HCT116 (cell line): ENCODE data around the gene SYDE2. TPM values are rescaled to one million over a fixed set of nuclear protein-coding genes. Genes with fewer than 3 reads are reported as not detected.
"Not testable (repeated sequence)": the region's sequence is repeated elsewhere in the genome, so short reads cannot be mapped to it uniquely, and the experiment has no call there.

Experiments used
- ATAC-seq: fragments of 200-7000 bp; cut with Tn5 transposase; 2 replicates; pipeline ENCODE4 v1.9.1; 2020; ENCODE audit warnings: mild to moderate bottlenecking, moderate library complexity
- BruUV-seq: library from RNA; stranded (reverse); fragments of 400-500 nt; replicated peaks from 2 replicates; lab custom pipeline; 2021; lab: Mats Ljungman, UMichigan
- CTCF ChIA-PET: fragments of 300-600 bp; sonication (Branson Sonifier 250); formaldehyde crosslinking; loops from one replicate; lab custom pipeline; 2021; ENCODE audit warnings: antibody characterized with exemption; lab: Charles Lee
- POLR2A ChIA-PET: fragments of 300-600, 350-600 bp; sonication (Branson Sonifier 250); formaldehyde crosslinking; loops from one replicate; lab custom pipeline; 2021; ENCODE audit warnings: antibody characterized with exemption; lab: Charles Lee
- RAD21 ChIA-PET, 2 experiments: fragments of 300-600 bp; sonication (Branson Sonifier 250); formaldehyde crosslinking; loops; one replicate each; lab custom pipeline; 2023; ENCODE audit warnings: low total read pairs in 2 of 2; ENCODE audit not compliant: uncharacterized antibody in 2 of 2, unreplicated experiment in 2 of 2, low non-redundant PET in 1 of 2; lab: Charles Lee
- DNase-seq: peaks from one replicate; pipeline ENCODE4 v3.0.0-alpha.2; 2010; ENCODE audit warnings: low read depth, low spot score
- H2AFZ ChIP-seq: fragments of 200-600 bp; shearing (Covaris generic), sonication (generic); 2 replicates; pipeline ENCODE4 v1.6.1; 2017; ENCODE audit warnings: low read depth, mixed run types, mixed read lengths, antibody characterized with exemption, low read length; ENCODE audit not compliant: poor library complexity, severe bottlenecking
- H3K27ac ChIP-seq: 2 replicates; pipeline ENCODE4 v1.5.1; 2012; ENCODE audit warnings: low read depth, low read length
- H3K27me3 ChIP-seq: fragments of 200-600 bp; sonication (generic); 2 replicates; pipeline ENCODE4 v1.6.1; 2016; ENCODE audit warnings: mixed run types, low read length, mixed read lengths; ENCODE audit not compliant: insufficient read depth
- H3K36me3 ChIP-seq, 2 experiments: fragments of 200-500 bp in 1 of 2; fragments of 200-600 bp in 1 of 2; sonication (Bioruptor generic) in 1 of 2; sonication (generic) in 1 of 2; 2 replicates each; pipeline versions ENCODE4 v1.5.1 to v1.6.1; 2014 to 2016; ENCODE audit warnings: low read length in 2 of 2, inconsistent platforms in 1 of 2, mixed read lengths in 1 of 2, mixed run types in 1 of 2; ENCODE audit not compliant: insufficient read depth in 2 of 2, control insufficient read depth in 1 of 2
- H3K4me1 ChIP-seq, 2 experiments: fragments of 200-600 bp in 1 of 2; sonication (generic) in 1 of 2; 2 replicates each; pipeline versions ENCODE4 v1.5.1 to v1.6.1; 2012 to 2017; ENCODE audit warnings: low read length in 2 of 2, inconsistent platforms in 1 of 2, mild to moderate bottlenecking in 1 of 2, mixed read lengths in 1 of 2, mixed run types in 1 of 2, moderate library complexity in 1 of 2; ENCODE audit not compliant: insufficient read depth in 2 of 2, control insufficient read depth in 1 of 2
- H3K4me2 ChIP-seq: fragments of 200-600 bp; sonication (generic); 2 replicates; pipeline ENCODE4 v1.6.1; 2017; ENCODE audit warnings: mixed run types, low read length, mixed read lengths
- H3K4me3 ChIP-seq, 2 experiments: fragments of 200-600 bp in 1 of 2; sonication (generic) in 1 of 2; replicated peaks in 1 of 2; 2 replicates each; pipeline ENCODE4 v1.5.1; 2011 to 2016; ENCODE audit warnings: low read length in 2 of 2, control low read depth in 1 of 2, low read depth in 1 of 2, mild to moderate bottlenecking in 1 of 2, mixed read lengths in 1 of 2, mixed run types in 1 of 2
- H3K79me2 ChIP-seq: fragments of 200-600 bp; sonication (generic); 2 replicates; pipeline ENCODE4 v1.6.1; 2017; ENCODE audit warnings: mild to moderate bottlenecking, mixed run types, low read length, moderate library complexity, mixed read lengths; ENCODE audit not compliant: insufficient read depth
- H3K9ac ChIP-seq: fragments of 200-600 bp; sonication (generic); 2 replicates; pipeline ENCODE4 v1.6.1; 2016; ENCODE audit warnings: low read length, mixed read lengths
- H3K9me2 ChIP-seq: fragments of 200-600 bp; sonication (generic), shearing (Covaris generic); 2 replicates; pipeline ENCODE4 v1.6.1; 2017; ENCODE audit warnings: mixed run types, mild to moderate bottlenecking, moderate library complexity; ENCODE audit not compliant: insufficient read depth
- H3K9me3 ChIP-seq, 2 experiments: fragments of 200-500 bp in 1 of 2; fragments of 200-600 bp in 1 of 2; sonication (Bioruptor generic) in 1 of 2; sonication (generic) in 1 of 2; 2 replicates each; pipeline ENCODE4 v1.6.1; 2014 to 2017; ENCODE audit warnings: low read length in 2 of 2, mixed read lengths in 2 of 2, inconsistent platforms in 1 of 2, low read depth in 1 of 2, mild to moderate bottlenecking in 1 of 2, mixed run types in 1 of 2, moderate library complexity in 1 of 2; ENCODE audit not compliant: control insufficient read depth in 1 of 2, insufficient read depth in 1 of 2
- H4K20me1 ChIP-seq: fragments of 200-600 bp; sonication (generic), shearing (Covaris generic); 2 replicates; pipeline ENCODE4 v1.6.1; 2017; ENCODE audit warnings: mixed run types, mild to moderate bottlenecking, moderate library complexity; ENCODE audit not compliant: insufficient read depth
- CEBPB ChIP-seq: IDR thresholded peaks from 2 replicates; pipeline ENCODE4 v1.6.1; 2012; ENCODE audit warnings: low read depth
- CTCF ChIP-seq, 3 experiments: fragments of 200-600 bp in 1 of 3; sonication (generic) in 1 of 3; IDR thresholded peaks in 2 of 3; conservative IDR thresholded peaks in 1 of 3; 2 replicates each; pipeline ENCODE4 v1.5.1; 2012 to 2017; ENCODE audit warnings: low read depth in 2 of 3, low read length in 2 of 3, antibody characterized with exemption in 1 of 3, borderline replicate concordance in 1 of 3, control low read depth in 1 of 3, mild to moderate bottlenecking in 1 of 3, mixed read lengths in 1 of 3, mixed run types in 1 of 3, moderate library complexity in 1 of 3; ENCODE audit not compliant: insufficient read depth in 1 of 3
- EGR1 ChIP-seq: IDR thresholded peaks from 2 replicates; pipeline ENCODE4 v1.6.1; 2012; ENCODE audit warnings: low read depth
- EZH2 ChIP-seq: fragments of 200-600 bp; sonication (generic); IDR thresholded peaks from 2 replicates; pipeline ENCODE4 v1.6.1; 2017; ENCODE audit warnings: antibody characterized with exemption, mixed run types
- POLR2AphosphoS5 ChIP-seq: IDR thresholded peaks from 2 replicates; pipeline ENCODE4 v1.6.1; 2011; ENCODE audit warnings: mild to moderate bottlenecking, low read depth, low read length, moderate library complexity
- intact Hi-C: fragments of 100-400 bp; cut with micrococcal nuclease; formaldehyde crosslinking; loops from 2 replicates; pipeline ENCODE4 v1.10.0; 2022
- total RNA-seq: library from RNA; stranded (reverse); gene quantifications from one replicate; pipeline ENCODE4 v1.2.1, GENCODE V29; 2021; ENCODE audit not compliant: unreplicated experiment

Gene SYDE2
- total RNA-seq, 1 experiment from 2014 or later: 5.3 TPM

- H3K4me3 ChIP-seq, intact Hi-C loops, DNase-seq, ATAC-seq, H3K9me3 ChIP-seq, H3K9ac ChIP-seq, BruUV-seq, H3K9me2 ChIP-seq, POLR2A ChIA-PET, H3K27me3 ChIP-seq, H3K4me1 ChIP-seq, CTCF ChIA-PET, H2AFZ ChIP-seq, H4K20me1 ChIP-seq, H3K79me2 ChIP-seq, H3K4me2 ChIP-seq, H3K27ac ChIP-seq, H3K36me3 ChIP-seq, RAD21 ChIA-PET: not testable (repeated sequence)
These were observed 62.4 kb downstream of the SYDE2 start for GRCh38 chr1:85138439-85138838.

GRCh38 chr1:85137660-85138059 lies 63.2 kb downstream of the SYDE2 start:
- no peak overlapping the region for H2AFZ ChIP-seq

More at GRCh38 chr1:85137660-85138059, 63.2 kb downstream of the SYDE2 start:
- Histone ChIP-seq H3K79me2 (no peaks in the 10 kb centered on the region), H3K9me2 (no peaks in the 10 kb centered on the region), H3K4me3 (no peak overlapping the region), H3K9ac (no peak overlapping the region), H3K9me3 (no peaks in the 10 kb centered on the region), H4K20me1 (no peaks in the 10 kb centered on the region), H3K4me2 (no peak overlapping the region), H3K36me3 (no peaks in the 10 kb centered on the region), H3K27ac (no peak overlapping the region), H3K4me1 (no peaks in the 10 kb centered on the region), H3K27me3 (no peaks in the 10 kb centered on the region)
- POLR2A ChIA-PET: no interaction called here
- TF ChIP-seq EGR1 (no peak), POLR2AphosphoS5 (no peak), EZH2 (no peak), CEBPB (no peak), CTCF (IDR thresholded peaks at IDR 0.05 in 2 of 3, conservative IDR thresholded peaks at IDR 0.05 in 1 of 3; ENCODE audit: borderline replicate concordance in 1 of 3, insufficient read depth in 1 of 3, low read depth in 2 of 3, low read length in 2 of 3) (no peak)
- RAD21 ChIA-PET: no interaction called here
- CTCF ChIA-PET: no interaction called here
- no peak for ATAC-seq
- intact Hi-C loops: no loop called here
- no peak for DNase-seq
- no TSS peak for BruUV-seq
